Measurements from ENCODE around the gene GRIK2.

DNA sequence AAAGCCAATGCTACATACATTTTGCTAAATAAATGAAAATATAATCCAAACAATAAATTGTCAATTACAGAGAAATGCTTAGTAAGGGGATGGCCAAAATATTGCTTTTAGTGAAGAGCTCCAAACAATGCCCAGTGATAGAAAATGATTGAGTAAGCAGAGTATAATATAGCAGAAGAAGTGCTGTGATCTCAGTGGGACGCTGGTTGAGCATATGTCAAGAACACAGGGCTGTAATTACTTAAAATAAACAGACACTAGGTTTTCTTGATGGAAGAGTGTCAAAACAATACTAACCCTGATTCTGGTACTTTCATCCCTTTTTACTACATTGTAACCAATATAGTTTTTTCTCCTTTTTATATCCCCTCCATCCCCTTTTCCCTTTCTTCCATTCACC is 150.3 kb downstream of the GRIK2 start:
- TF ChIP-seq, protein P1, sequence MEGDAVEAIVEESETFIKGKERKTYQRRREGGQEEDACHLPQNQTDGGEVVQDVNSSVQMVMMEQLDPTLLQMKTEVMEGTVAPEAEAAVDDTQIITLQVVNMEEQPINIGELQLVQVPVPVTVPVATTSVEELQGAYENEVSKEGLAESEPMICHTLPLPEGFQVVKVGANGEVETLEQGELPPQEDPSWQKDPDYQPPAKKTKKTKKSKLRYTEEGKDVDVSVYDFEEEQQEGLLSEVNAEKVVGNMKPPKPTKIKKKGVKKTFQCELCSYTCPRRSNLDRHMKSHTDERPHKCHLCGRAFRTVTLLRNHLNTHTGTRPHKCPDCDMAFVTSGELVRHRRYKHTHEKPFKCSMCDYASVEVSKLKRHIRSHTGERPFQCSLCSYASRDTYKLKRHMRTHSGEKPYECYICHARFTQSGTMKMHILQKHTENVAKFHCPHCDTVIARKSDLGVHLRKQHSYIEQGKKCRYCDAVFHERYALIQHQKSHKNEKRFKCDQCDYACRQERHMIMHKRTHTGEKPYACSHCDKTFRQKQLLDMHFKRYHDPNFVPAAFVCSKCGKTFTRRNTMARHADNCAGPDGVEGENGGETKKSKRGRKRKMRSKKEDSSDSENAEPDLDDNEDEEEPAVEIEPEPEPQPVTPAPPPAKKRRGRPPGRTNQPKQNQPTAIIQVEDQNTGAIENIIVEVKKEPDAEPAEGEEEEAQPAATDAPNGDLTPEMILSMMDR (IDR thresholded peaks at IDR 0.05) = no peak
- TF ChIP-seq POLR2A (IDR thresholded peaks at IDR 0.05) (no peak), EP300 (IDR thresholded peaks at IDR 0.05) (no peak)

Data from ovary (tissue), 3 donors.